Measurements from ENCODE around the gene AGAP9. TPM values are rescaled to one million over a fixed set of nuclear protein-coding genes. Genes with fewer than 3 reads are reported as not detected.

AGAP9 gene
- polyA plus RNA-seq, 3 donors = 10.5 to 35.0 (median 23.9) TPM

Other genes with a start within 250 kb of the AGAP9 start
- gene GDF10, start 223.4 kb downstream of the AGAP9 start, polyA plus RNA-seq (ENCODE audit: insufficient read length in 3 of 3) = 1 to 10 TPM; 1.5 to 2.4 (median 1.6) TPM
- not detected for gene GDF2, start 201.2 kb downstream of the AGAP9 start, polyA plus RNA-seq (ENCODE audit: insufficient read length in 3 of 3)
- under 1 TPM; 0.06 to 0.16 (median 0.07) TPM for gene RBP3, start 175.3 kb downstream of the AGAP9 start, polyA plus RNA-seq (ENCODE audit: insufficient read length in 3 of 3)
- gene ZNF488, start 139.3 kb downstream of the AGAP9 start, polyA plus RNA-seq (ENCODE audit: insufficient read length in 3 of 3) = 1 to 10 TPM; 4.2 to 5.2 (median 4.9) TPM
- gene ANXA8, start 39.5 kb downstream of the AGAP9 start, polyA plus RNA-seq (ENCODE audit: insufficient read length in 3 of 3) = under 1 TPM in 2 of 3 donors, not detected in 1; 0.14 to 0.15 TPM
- gene FAM25G, start 31.9 kb downstream of the AGAP9 start, polyA plus RNA-seq (ENCODE audit: insufficient read length in 3 of 3) = not detected
- gene SYT15B, start 240.0 kb upstream of the AGAP9 start, polyA plus RNA-seq (ENCODE audit: insufficient read length in 3 of 3) = 1 to 10 TPM in 2 of 3 donors, under 1 TPM in 1; 0.89 to 2.6 (median 2.3) TPM